ENCODE results near the gene PROB1. TPM values are rescaled to one million over a fixed set of nuclear protein-coding genes. Genes with fewer than 3 reads are reported as not detected.

The PROB1 gene
- total RNA-seq, 1 donor from 2014 or later = 8.3 TPM

GRCh38 chr5:139395844-139396640, 1.1 kb upstream of the PROB1 start:
- intact Hi-C loops (cut with micrococcal nuclease) = no loop called here
- peaks cover 51% of the 10 kb centered on the region for H3K36me3 Mint-ChIP-seq (ENCODE audit: low read depth)
- no peaks in the 10 kb centered on the region for H3K9me3 Mint-ChIP-seq
- no peaks in the 10 kb centered on the region for H3K27me3 Mint-ChIP-seq (ENCODE audit: low read depth)
- H3K4me1 Mint-ChIP-seq (ENCODE audit: low read depth) = peaks cover 32% of the 10 kb centered on the region
- no peak for DNase-seq (ENCODE audit: low spot score)
- H3K4me3 Mint-ChIP-seq (ENCODE audit: low read depth) = peak overlapping the region; percentile 70
- no peak overlapping the region for H3K27ac Mint-ChIP-seq

DNA sequence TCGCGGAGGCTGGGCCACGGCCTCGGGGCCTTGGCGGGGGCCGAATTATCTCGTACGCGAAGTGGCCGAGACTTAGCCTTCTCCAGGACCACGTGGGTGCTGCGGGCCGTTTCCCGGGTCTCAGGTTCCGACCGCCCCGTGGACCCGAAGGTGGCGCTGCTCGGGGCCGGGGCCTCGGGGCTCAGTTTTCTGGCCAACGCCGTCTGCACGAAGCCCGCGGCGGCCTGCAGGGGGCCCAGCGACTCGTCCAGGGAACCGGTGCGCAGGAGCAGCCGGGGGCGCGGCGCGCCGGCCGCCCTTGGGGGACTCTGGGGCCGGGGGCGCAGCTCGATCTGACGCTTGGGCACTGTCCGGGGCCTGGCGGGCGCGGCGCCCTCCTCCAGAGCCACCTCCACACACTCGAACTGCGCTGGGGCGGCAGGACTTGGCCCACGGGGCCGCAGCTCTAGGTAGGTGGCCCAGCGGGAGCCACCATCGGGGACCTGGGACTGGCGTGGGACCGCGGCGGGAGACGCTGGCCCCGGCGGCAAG, 716 bp downstream of the PROB1 start:
- Mint-ChIP-seq H3K27me3 (ENCODE audit: low read depth) (no peaks in the 10 kb centered on the region), H3K4me1 (ENCODE audit: low read depth) (peaks cover 45% of the 10 kb centered on the region), H3K4me3 (ENCODE audit: low read depth) (peak overlapping the region; percentile 96), H3K9me3 (no peaks in the 10 kb centered on the region), H3K36me3 (ENCODE audit: low read depth) (peaks cover 58% of the 10 kb centered on the region), H3K27ac (peak overlapping the region; percentile 97)
- intact Hi-C loops (cut with micrococcal nuclease) = loop anchor here (5.0 kb wide), 2 partner anchors 122 to 817 kb away; partner anchors contain the start of gene HSPA9
- DNase-seq (ENCODE audit: low spot score) = peak; percentile 54

DNA sequence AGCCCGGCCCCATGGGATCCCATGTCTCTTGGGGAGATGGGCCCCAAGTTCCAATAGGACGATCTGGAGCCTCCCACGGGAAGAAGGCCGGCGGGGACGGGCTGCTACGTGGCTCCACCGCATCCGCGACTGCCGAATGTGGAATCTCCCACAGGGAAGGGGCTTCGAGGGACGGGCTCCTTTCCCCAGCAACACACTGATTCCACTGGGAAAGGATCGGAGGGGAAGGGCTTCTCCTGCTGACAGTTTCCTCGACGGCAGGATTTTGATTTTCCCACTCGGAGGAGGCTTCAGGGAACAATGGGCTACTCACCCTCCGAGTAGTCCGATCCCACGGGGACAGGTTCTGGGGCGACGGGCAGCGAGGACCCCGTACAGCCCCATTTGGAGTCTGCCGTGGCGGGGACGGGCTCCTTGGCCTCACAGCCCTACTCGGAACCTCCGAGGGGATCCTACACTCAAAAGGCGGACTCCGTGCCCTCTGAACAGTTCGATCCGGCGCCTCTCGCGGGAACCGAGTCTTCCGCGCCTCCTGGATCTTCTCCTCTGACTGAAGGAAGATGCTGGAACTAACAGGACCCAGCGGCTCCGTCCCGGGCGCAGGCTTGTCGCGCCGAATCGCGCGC, 1.3 kb downstream of the PROB1 start:
- intact Hi-C loops (cut with micrococcal nuclease) = loop anchor here (1.0 to 5.0 kb wide), 4 partner anchors 11 to 816 kb away; partner anchors contain the start of genes DNAJC18, HSPA9 and SPATA24
- peak overlapping the region; percentile 97 for H3K27ac Mint-ChIP-seq
- peak overlapping the region; percentile 96 for H3K4me3 Mint-ChIP-seq (ENCODE audit: low read depth)
- H3K4me1 Mint-ChIP-seq (ENCODE audit: low read depth) = peaks cover 46% of the 10 kb centered on the region
- DNase-seq (ENCODE audit: low spot score) = no peak
- no peaks in the 10 kb centered on the region for H3K9me3 Mint-ChIP-seq
- peaks cover 60% of the 10 kb centered on the region for H3K36me3 Mint-ChIP-seq (ENCODE audit: low read depth)
- H3K27me3 Mint-ChIP-seq (ENCODE audit: low read depth) = no peaks in the 10 kb centered on the region

DNA sequence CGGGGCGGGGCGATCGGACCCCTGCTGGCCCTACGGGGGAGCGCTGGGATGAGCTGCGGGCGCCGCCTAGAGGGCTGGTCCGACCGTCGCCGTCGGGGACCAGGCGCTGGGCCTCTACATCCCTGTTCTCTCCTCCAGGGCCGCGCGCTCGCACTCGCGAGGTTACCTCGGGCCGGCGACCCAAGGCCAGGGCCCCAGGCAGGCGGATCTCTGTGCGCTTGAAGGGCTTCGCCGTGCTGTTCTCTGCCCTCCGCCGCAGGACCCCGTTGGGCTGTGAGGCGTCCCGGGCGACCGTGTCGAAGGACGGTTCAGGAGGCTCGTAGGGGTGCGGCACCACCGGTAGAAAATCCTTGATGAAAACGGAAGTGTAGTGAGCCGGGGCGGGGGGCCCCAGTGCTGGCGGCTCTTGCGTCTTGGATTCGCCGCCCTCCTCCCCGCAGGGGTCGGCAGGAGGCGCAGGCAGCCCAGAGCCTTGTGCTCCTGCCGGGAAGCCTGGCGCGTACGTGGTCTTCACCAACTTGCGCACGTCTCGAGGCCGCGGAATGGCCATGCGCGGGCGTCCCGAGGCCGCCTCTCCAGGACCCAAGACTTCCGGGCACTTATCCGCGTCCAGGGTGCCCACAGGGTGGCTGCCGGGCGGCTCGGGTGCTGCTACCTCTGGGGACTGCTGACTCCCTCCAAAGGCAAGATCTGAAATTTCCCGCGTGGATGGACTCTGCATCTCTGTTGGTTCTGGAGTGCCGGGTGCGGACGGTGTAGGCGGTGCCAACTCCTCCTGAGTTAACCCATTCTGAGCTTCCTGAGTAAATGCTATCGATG, 2.0 kb downstream of the PROB1 start:
- Mint-ChIP-seq H3K27ac (peak overlapping the region; percentile 97), H3K27me3 (ENCODE audit: low read depth) (no peaks in the 10 kb centered on the region), H3K4me3 (ENCODE audit: low read depth) (peak overlapping the region; percentile 96), H3K9me3 (no peaks in the 10 kb centered on the region), H3K36me3 (ENCODE audit: low read depth) (peaks cover 58% of the 10 kb centered on the region), H3K4me1 (ENCODE audit: low read depth) (peaks cover 51% of the 10 kb centered on the region)
- intact Hi-C loops (cut with micrococcal nuclease) = loop anchor here (1.0 to 5.0 kb wide), 4 partner anchors 11 to 816 kb away; partner anchors contain the start of genes DNAJC18, HSPA9 and SPATA24
- peak; percentile 84 for DNase-seq (ENCODE audit: low spot score)

GRCh38 chr5:139392324-139392677, 2.6 kb downstream of the PROB1 start:
- DNase-seq (ENCODE audit: low spot score) = no peak
- no peaks in the 10 kb centered on the region for H3K27me3 Mint-ChIP-seq (ENCODE audit: low read depth)
- H3K4me3 Mint-ChIP-seq (ENCODE audit: low read depth) = peak overlapping the region; percentile 100
- intact Hi-C loops (cut with micrococcal nuclease) = loop anchor here (2.0 to 5.0 kb wide), 3 partner anchors 46 to 815 kb away; partner anchors contain the start of genes DNAJC18 and HSPA9
- H3K36me3 Mint-ChIP-seq (ENCODE audit: low read depth) = peaks cover 52% of the 10 kb centered on the region
- H3K27ac Mint-ChIP-seq = peak overlapping the region; percentile 100
- H3K9me3 Mint-ChIP-seq = no peaks in the 10 kb centered on the region
- peaks cover 51% of the 10 kb centered on the region for H3K4me1 Mint-ChIP-seq (ENCODE audit: low read depth)

DNA sequence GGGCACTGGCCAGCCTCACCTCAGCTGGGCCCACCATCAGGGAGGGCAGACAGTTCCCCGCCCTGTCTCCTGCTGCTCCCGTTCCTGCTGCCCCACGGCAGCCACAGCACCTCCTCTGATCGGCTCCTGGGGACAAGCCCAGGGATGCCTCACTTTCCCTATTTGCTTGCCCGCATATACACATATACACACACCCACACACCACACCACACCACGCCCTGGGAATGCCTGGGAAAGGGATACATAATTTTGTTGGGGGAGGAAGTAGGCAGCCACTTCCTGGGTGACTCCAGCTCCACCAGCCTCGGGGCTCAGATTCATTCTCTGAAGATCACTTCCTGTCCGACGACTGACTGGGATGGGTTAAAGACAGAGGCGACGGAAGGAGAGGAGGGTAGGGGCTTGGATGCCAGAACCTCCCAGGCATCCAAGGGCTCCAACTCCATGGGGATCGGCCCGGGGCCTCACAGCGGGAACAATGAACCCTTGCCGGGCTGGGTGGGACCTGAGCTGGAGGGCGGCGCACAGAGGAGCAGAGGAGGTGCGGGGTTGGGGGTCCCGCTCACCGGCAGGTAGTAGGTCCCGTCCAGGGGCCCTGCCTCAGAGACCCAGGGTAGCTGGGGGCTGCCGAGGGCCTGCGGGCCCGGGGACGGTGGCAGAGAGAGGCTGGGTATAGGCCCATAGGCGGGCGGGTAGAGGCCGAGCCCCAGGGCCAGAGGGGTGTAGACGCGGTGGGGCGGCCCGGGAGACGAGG, 3.2 kb downstream of the PROB1 start:
- Mint-ChIP-seq H3K36me3 (ENCODE audit: low read depth) (peaks cover 46% of the 10 kb centered on the region), H3K4me3 (ENCODE audit: low read depth) (peak overlapping the region; percentile 100), H3K4me1 (ENCODE audit: low read depth) (peaks cover 48% of the 10 kb centered on the region), H3K9me3 (no peaks in the 10 kb centered on the region), H3K27me3 (ENCODE audit: low read depth) (no peaks in the 10 kb centered on the region), H3K27ac (peak overlapping the region; percentile 100)
- no peak for DNase-seq (ENCODE audit: low spot score)
- intact Hi-C loops (cut with micrococcal nuclease) = loop anchor here (2.0 to 5.0 kb wide), 5 partner anchors 47 to 814 kb away; partner anchors contain the start of genes DNAJC18, HSPA9 and MATR3

DNA sequence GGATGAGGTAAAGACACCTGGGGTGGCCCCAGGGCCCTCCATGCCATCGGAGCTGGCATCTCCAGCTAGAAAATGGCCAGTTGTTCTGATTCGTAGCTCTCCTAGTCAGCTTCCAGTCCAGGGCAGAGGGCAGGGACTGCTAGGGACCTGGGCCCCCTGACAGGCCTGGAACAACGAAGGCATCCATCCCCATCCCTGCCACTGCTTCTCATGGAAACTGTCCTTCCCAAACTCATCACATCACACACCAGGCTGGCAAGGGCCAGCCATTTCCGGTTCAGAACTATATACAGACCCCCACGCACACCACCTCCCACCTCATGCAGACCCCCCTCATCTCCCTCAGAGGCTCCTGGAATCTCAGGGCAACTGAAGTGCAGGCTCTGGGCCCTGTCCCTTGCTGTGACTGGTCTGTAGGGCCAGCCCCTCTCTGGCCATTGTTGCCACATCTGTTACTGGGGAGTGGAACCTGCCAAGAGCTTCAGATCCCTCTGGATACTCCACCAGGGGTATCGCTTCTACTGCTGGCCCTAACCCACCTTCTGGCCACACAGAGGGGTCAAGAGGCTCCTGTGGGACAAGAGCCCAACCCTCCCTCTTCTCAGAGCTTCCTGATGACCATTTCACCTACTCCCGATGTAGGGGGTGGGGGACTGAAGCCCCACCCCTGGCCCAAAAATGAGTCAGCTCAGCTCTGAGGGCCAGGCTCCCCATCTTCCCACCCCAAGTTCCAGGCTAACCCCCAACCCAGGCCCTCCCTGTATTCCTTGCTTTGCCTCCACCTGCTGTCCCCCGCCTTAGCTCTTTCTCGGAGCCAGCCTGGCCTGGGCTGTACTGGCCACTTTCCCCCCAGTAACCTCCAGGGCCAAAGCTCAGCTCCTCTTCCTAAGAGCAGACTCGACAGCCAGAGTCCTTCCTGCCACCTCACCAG, 4.0 kb downstream of the PROB1 start:
- peak overlapping the region; percentile 100 for H3K27ac Mint-ChIP-seq
- no peaks in the 10 kb centered on the region for H3K9me3 Mint-ChIP-seq
- no peaks in the 10 kb centered on the region for H3K27me3 Mint-ChIP-seq (ENCODE audit: low read depth)
- H3K36me3 Mint-ChIP-seq (ENCODE audit: low read depth) = peaks cover 38% of the 10 kb centered on the region
- intact Hi-C loops (cut with micrococcal nuclease) = loop anchor here (1.0 to 5.0 kb wide), 6 partner anchors 24 to 814 kb away; partner anchors contain the start of genes HSPA9 and MATR3
- peak overlapping the region; percentile 100 for H3K4me3 Mint-ChIP-seq (ENCODE audit: low read depth)
- peaks cover 49% of the 10 kb centered on the region for H3K4me1 Mint-ChIP-seq (ENCODE audit: low read depth)
- no peak for DNase-seq (ENCODE audit: low spot score)

GRCh38 chr5:139389701-139390638, 4.9 kb downstream of the PROB1 start, which contains the start of gene MZB1:
Gene MZB1 (minus strand): TSS chr5:139389913. CDS start chr5:139389856, 57 bp downstream.
- Mint-ChIP-seq H3K4me1 (ENCODE audit: low read depth) (peaks cover 55% of the 10 kb centered on the region), H3K9me3 (no peaks in the 10 kb centered on the region), H3K27me3 (ENCODE audit: low read depth) (no peaks in the 10 kb centered on the region), H3K27ac (peak within 1 kb of the TSS; percentile 100), H3K4me3 (ENCODE audit: low read depth) (peak within 1 kb of the TSS; percentile 100), H3K36me3 (ENCODE audit: low read depth) (peaks cover 32% of the 10 kb centered on the region)
- intact Hi-C loops (cut with micrococcal nuclease) = loop anchor here (1.0 to 5.0 kb wide), 6 partner anchors 25 to 813 kb away; partner anchors contain the start of genes HSPA9 and MATR3
- DNase-seq (ENCODE audit: low spot score) = peak; percentile 79

GRCh38 chr5:139388198-139388821, 6.6 kb downstream of the PROB1 start:
- H3K9me3 Mint-ChIP-seq = no peaks in the 10 kb centered on the region

More at GRCh38 chr5:139388198-139388821, 6.6 kb downstream of the PROB1 start:
- DNase-seq (ENCODE audit: low spot score) = no peak
- peaks cover 61% of the 10 kb centered on the region for H3K4me1 Mint-ChIP-seq (ENCODE audit: low read depth)
- H3K27ac Mint-ChIP-seq = peak overlapping the region; percentile 60
- H3K4me3 Mint-ChIP-seq (ENCODE audit: low read depth) = peak overlapping the region; percentile 68
- no peaks in the 10 kb centered on the region for H3K27me3 Mint-ChIP-seq (ENCODE audit: low read depth)
- intact Hi-C loops (cut with micrococcal nuclease) = no loop called here
- peaks cover 26% of the 10 kb centered on the region for H3K36me3 Mint-ChIP-seq (ENCODE audit: low read depth)

Measured in activated T-helper 2 cell treated with anti-CD3 and anti-CD28 coated beads, Interferon-gamma antibody, Interleukin-2, Interleukin-4, amounts not matched to agents 10 μg/mL and 5 μg/mL and 100 μg/mL, durations not matched to agents 14 hours and 24 hours and 36 hours (primary cell).